CD4-positive, alpha-beta T cell treated with Interleukin-1 beta for 1 hour (primary cell): ENCODE data around the gene SHISAL1.

Experiments
- DNase-seq, 2 donors: peaks; one replicate each; pipeline ENCODE4 v3.0.0-alpha.2; 2020 to 2022

SHISAL1 gene

GRCh38 chr22:44298406-44299091, 14.2 kb downstream of the SHISAL1 start:
- no peak for DNase-seq

- no peak for DNase-seq
Observed at GRCh38 chr22:44297470-44298061, 15.2 kb downstream of the SHISAL1 start.

- DNase-seq, result no peak
Observed at GRCh38 chr22:44295406-44295805, 17.3 kb downstream of the SHISAL1 start.

GRCh38 chr22:44293876-44294275, 18.9 kb downstream of the SHISAL1 start:
- no peak for DNase-seq

GRCh38 chr22:44293034-44293433, 19.7 kb downstream of the SHISAL1 start:
- DNase-seq, result no peak

- DNase-seq, result no peak
Observed at GRCh38 chr22:44292521-44292920, 20.2 kb downstream of the SHISAL1 start.

- no peak for DNase-seq
Observed at GRCh38 chr22:44291674-44292360, 20.9 kb downstream of the SHISAL1 start.

GRCh38 chr22:44291265-44291664, 21.5 kb downstream of the SHISAL1 start:
- no peak for DNase-seq

- DNase-seq, result no peak
Observed at GRCh38 chr22:44289414-44290171, 23.2 kb downstream of the SHISAL1 start.

GRCh38 chr22:44288913-44289312, 23.8 kb downstream of the SHISAL1 start:
- no peak for DNase-seq

- no peak for DNase-seq
Observed at GRCh38 chr22:44287741-44288140, 25.0 kb downstream of the SHISAL1 start.

GRCh38 chr22:44287121-44287693, 25.5 kb downstream of the SHISAL1 start:
- DNase-seq, result no peak

- no peak for DNase-seq
Observed at GRCh38 chr22:44286646-44287045, 26.1 kb downstream of the SHISAL1 start.

- DNase-seq, result no peak
Observed at GRCh38 chr22:44284711-44285110, 28.0 kb downstream of the SHISAL1 start.

- no peak for DNase-seq
Observed at GRCh38 chr22:44281768-44282637, 30.7 kb downstream of the SHISAL1 start.

GRCh38 chr22:44280665-44281188, 32.0 kb downstream of the SHISAL1 start:
- DNase-seq, result no peak

GRCh38 chr22:44279069-44279360, 33.7 kb downstream of the SHISAL1 start:
- DNase-seq, result no peak

GRCh38 chr22:44278243-44279068, 34.3 kb downstream of the SHISAL1 start:
- DNase-seq, result no peak

- no peak for DNase-seq
Observed at GRCh38 chr22:44277386-44278135, 35.2 kb downstream of the SHISAL1 start.

- DNase-seq, result no peak
Observed at GRCh38 chr22:44276706-44277356, 35.9 kb downstream of the SHISAL1 start.
